NCI-H2171 treated with DMSO at 0.1 percent for 48 hours (cell line): ENCODE data around the gene POC1A.
"Not testable (repeated sequence)": the region's sequence is repeated elsewhere in the genome, so short reads cannot be mapped to it uniquely, and the experiment has no call there.

ENCODE experiments used
- DNase-seq: peaks from one replicate; lab custom pipeline; 2025; lab: John Stamatoyannopoulos, UW

Gene POC1A

DNA sequence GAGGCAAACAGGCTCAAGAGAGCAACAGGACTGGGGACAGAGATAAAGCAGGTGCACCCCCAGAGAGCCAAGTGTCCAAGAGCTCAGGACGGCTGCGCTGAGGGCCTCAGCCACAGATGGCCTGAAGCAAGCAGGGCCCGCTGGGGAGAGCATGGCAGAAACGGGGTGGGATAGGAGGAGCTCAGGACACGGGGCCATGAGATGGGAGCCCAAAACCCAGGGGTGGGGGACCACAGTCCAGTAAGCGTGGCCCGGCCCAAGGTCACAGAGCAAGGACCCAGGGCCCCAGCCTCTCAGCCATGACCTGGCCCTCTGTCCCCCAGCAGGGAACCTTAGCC lies 107.4 kb downstream of the POC1A start:
- no peak for DNase-seq

DNA sequence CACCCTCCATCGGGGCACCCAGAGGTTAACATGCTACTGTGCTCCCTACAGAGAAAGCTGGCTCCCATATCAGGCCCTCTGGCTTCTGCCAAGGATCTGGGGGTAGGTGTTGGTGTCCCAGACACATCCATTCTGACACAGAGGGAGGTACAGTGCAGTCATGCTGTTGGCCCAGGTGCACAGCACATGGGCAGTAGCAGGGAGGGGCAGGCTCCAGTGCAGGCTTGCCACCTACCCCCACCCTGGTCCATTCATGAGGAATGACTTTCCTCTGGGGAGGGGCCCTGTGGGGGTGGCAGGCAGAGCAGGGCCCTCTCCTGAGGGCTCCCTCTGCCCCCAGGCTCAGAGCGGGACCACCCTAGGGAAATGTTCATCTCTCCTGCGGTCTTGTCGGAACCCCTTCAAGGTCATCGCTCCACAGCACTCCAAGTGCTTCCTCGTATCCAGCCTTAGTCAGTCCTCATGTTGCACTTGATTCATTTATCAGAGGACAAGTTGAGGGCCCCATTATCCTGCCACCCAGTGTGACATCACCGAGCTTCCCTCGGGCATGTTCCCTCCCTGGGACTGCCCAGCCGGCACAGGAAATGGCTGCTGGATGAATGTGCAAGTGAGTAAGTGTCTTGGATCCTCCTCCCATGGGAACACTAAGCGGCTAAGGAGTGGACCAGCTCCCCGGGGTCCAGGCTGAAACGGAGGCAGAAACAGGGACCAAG lies 107.9 kb downstream of the POC1A start:
- DNase-seq = no peak

GRCh38 chr3:52044869-52045619 lies 109.2 kb downstream of the POC1A start:
- DNase-seq = no peak

GRCh38 chr3:52043750-52044149 lies 110.5 kb downstream of the POC1A start:
- no peak for DNase-seq

DNA sequence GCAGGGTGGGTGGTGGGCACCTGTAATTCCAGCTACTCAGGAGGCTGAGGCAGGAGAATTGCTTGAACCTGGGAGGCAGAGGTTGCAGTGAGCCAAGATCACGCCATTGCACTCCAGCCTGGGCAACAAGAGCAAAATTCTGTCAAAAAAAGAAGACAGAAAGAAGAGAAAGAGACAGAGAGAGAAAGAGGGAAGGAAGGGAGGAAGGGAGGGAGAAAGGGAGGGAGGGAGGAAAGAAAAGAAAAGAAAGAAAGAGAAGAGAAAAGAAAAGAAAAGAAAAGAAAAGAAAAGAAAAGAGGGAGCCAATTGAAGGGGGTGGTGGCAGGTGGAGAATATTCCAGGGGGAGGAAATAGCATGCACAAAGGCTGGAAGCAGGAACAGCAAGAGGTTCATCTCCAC lies 111.2 kb downstream of the POC1A start:
- not testable (repeated sequence) for DNase-seq

- no peak for DNase-seq
Observed at GRCh38 chr3:52041118-52041731, 113.0 kb downstream of the POC1A start.

DNA sequence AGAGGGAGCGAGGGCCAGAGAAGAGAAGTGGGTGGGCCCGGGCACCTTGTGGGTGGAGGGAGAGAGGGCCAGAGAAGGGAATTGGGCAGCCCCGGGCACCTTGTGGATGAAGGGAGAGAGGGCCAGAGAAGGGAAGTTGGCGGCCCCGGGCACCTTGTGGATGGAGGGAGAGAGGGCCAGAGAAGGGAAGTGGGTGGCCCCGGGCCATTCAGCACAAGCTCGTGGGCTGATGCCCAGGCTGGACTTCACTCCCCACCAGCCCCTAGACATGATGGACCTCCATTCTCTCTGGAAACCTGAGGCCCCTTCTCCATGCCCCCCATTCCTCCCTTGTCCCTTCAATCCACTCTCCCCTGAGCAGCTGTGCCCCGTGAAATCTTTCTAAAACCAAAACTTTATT lies 113.6 kb downstream of the POC1A start:
- no peak for DNase-seq

- DNase-seq = no peak
Observed at GRCh38 chr3:52039846-52040245, 114.4 kb downstream of the POC1A start.

DNA sequence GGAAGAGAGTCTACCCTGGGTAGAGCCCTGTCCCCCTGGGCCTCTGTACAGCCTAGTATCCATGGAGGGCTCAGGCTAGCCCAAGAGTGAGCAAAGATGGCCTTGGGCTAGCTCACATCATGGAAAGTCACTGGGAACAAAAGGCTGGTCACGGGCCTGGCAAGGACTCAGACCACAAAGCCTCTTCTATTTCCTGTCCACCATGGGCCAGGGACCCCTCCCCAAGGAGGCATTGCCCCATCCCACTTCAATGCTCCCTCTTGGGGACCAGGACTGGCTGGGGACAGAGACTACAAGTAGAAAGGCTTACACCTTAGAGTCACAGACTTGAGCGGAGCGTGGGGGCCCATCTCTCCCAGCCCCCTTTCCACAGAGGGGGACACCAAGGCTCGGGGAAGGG lies 114.8 kb downstream of the POC1A start:
- DNase-seq = no peak

- no peak for DNase-seq
Observed at GRCh38 chr3:52038227-52038626, 116.0 kb downstream of the POC1A start.

DNA sequence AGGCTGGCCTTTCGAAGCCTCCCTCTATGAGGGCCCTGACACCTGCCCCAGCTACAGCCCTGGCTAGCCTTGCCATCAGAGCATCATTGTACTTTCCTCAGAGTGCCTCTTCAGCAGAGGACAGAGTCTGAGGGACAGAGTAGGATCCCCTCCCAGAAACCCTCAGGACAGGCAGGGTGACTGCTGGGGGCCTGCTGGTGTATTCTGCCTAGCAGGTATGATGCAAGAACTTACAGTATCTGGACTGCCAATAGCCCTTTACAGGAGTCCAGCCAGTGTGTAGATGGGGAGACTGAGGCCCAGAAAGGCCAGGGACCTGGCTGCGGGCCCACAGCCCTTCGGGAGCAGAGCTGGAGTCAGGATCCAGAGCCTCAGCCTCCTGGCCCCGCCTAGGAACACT lies 116.9 kb downstream of the POC1A start:
- DNase-seq = no peak

- DNase-seq = no peak
Observed at GRCh38 chr3:52036829-52037228, 117.4 kb downstream of the POC1A start.

GRCh38 chr3:52036222-52036694 lies 118.0 kb downstream of the POC1A start:
- DNase-seq = peak; percentile 66

DNA sequence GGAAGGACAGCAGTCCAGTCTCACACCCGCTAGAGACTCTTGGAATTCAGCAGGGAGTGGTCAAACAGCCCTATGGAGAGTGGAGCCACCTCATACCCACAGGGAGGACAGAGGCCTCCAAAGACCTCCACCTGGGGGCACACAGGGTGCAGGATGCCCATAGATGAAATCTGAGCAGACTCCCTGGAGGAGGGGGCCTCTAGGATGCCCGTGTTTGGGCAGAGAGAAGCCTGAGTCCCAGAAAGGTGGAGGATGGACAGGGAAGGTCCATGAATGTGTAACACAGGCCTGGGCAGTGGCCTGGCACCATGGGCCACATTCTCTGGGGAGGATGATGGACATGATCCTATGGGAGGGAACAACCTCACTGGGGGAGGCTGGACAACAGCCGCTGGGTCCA lies 119.6 kb downstream of the POC1A start:
- DNase-seq = no peak

- DNase-seq = no peak
Observed at GRCh38 chr3:52034212-52034611, 120.0 kb downstream of the POC1A start.

GRCh38 chr3:52033748-52034147 lies 120.5 kb downstream of the POC1A start:
- DNase-seq = not testable (repeated sequence)

GRCh38 chr3:52032702-52033408 lies 121.4 kb downstream of the POC1A start:
- no peak for DNase-seq

DNA sequence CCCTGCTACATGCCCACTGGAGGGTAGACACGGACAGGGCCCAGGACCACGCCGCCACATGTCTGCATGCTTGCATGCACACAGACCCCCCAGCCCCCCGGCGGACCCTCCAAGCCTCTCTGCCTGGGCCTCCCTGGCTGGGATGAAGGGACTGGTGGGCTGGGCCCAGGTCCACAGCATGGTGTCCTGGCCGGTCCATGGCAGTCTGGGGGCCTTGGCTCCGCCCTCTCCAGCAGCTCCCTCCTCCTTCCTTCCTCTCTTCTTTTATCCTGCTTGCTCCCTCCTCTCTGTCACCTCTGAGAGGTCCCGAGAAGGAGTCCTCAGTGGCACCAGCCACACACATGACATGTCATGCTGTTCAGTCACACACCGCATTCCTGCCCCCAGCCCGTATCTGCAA lies 122.3 kb downstream of the POC1A start:
- DNase-seq = no peak

DNA sequence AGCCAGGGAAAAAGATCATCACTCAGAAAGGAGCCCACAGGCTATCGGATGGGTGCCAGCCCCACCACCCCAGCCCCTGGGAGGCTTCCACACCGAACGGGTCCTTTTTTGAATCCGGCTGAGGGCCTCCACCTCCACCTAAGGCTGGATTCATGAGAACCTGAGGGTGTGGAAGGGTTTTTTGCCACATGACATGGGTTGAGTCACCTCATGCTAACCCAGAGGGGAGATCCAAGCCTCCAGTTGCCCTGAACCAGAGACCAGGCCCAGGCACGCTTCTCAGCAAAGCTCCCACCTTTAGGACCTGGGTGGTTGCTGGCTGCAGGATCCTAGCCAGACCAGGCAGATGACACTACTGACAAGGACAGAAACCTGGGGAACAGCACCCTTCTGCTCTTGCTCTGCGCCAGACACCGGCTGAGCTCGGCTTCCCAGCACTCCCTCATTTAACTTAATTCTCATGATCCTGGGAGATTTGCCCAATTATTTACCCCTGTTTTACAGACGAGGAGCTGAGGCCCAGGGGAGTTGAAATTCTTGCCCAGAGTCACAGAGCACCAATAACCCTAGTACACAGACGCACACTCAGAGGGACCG lies 123.4 kb downstream of the POC1A start:
- DNase-seq = no peak

GRCh38 chr3:52029535-52029934 lies 124.7 kb downstream of the POC1A start:
- no peak for DNase-seq

- no peak for DNase-seq
Observed at GRCh38 chr3:52029053-52029452, 125.2 kb downstream of the POC1A start.

DNA sequence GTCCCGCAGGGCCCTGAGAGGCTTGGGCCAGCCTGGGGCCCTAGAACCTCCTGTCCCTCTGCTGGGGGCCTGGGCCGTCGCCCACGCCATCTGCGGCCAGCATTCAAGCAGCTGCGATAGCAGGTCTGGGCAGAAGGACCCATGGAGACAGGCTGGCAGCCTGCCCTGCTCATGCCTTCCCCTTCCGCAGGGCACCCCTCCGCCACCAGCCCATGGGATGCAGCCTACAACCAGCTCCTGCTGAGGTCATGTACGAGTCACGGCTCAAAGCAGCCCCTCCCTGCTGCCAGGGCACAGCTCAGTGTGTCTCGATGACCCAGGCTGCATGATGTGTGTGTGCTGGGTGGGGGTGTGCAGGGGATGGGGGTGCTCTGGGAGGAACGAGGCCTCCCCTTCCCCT lies 125.7 kb downstream of the POC1A start:
- no peak for DNase-seq
